HepG2 (cell line): ENCODE measurements around the gene ELF1. TPM values are rescaled to one million over a fixed set of nuclear protein-coding genes. Genes with fewer than 3 reads are reported as not detected.

Experiments used
- ATF1 ChIP-seq: IDR thresholded peaks from 2 replicates; pipeline ENCODE4 v1.6.1; 2016; ENCODE audit warnings: mild to moderate bottlenecking, control low read depth
- ZBTB21 ChIP-seq: sonication (generic); formaldehyde crosslinking; IDR thresholded peaks from 2 replicates; pipeline ENCODE4 v1.4.0; 2020; ENCODE audit warnings: missing genetic modification reagents
- ZNF451 ChIP-seq: sonication (generic); formaldehyde crosslinking; IDR thresholded peaks from 2 replicates; pipeline ENCODE4 v1.5.0; 2020; ENCODE audit warnings: mild to moderate bottlenecking, missing genetic modification reagents
- ZNF777 ChIP-seq: sonication (generic); formaldehyde crosslinking; IDR thresholded peaks from 2 replicates; pipeline ENCODE4 v1.4.0; 2020; ENCODE audit warnings: missing genetic modification reagents
- polyA plus RNA-seq, 8 experiments: library from polyadenylated mRNA; depleted of rRNA in 3 of 8; stranded (reverse) in 7 of 8; unstranded in 1 of 8; fragments of >200 nt; fragmentation: Illumina TruSeq in 4 of 8; extraction: Trizol in 4 of 8; gene quantifications; 2 replicates each; pipeline versions ENCODE4 v1.2.1 to v1.2.3, GENCODE V29; 2011 to 2016; ENCODE audit warnings: low read depth in 4 of 8, missing spikeins in 1 of 8, mixed read lengths in 1 of 8; ENCODE audit not compliant: insufficient read depth in 1 of 8
- total RNA-seq, 5 experiments: library from RNA; depleted of rRNA; stranded (reverse); fragments of >200 nt; fragmentation: Illumina TruSeq; extraction: Trizol; gene quantifications; 2 replicates each; pipeline ENCODE4 v1.2.3, GENCODE V29; 2016; ENCODE audit warnings: low read depth in 1 of 5
- TF ChIP-seq, protein P1 (sequence below): sonication (generic); formaldehyde crosslinking; IDR thresholded peaks from 2 replicates; pipeline ENCODE4 v1.4.0; 2020; ENCODE audit warnings: missing genetic modification reagents
- TF ChIP-seq, protein P2 (sequence below), 2 experiments: fragments of 450-650 bp in 1 of 2; sonication (generic) in 1 of 2; formaldehyde crosslinking in 1 of 2; IDR thresholded peaks; 2 replicates each; pipeline versions ENCODE4 v1.6.1 to v1.8.0; 2016 to 2022; ENCODE audit warnings: antibody characterized with exemption in 1 of 2, mild to moderate bottlenecking in 1 of 2, missing genetic modification reagents in 1 of 2
- TF ChIP-seq, protein P3 (sequence below): sonication (generic); formaldehyde crosslinking; IDR thresholded peaks from 2 replicates; pipeline ENCODE4 v1.5.0; 2020; ENCODE audit warnings: mild to moderate bottlenecking, missing genetic modification reagents, borderline replicate concordance

ELF1 gene
- total and polyA plus RNA-seq, 2 of the 13 experiments (the other 11 are each of a cell fraction or from before 2014, with no cell fraction given) = 24.6 to 71.5 TPM

DNA sequence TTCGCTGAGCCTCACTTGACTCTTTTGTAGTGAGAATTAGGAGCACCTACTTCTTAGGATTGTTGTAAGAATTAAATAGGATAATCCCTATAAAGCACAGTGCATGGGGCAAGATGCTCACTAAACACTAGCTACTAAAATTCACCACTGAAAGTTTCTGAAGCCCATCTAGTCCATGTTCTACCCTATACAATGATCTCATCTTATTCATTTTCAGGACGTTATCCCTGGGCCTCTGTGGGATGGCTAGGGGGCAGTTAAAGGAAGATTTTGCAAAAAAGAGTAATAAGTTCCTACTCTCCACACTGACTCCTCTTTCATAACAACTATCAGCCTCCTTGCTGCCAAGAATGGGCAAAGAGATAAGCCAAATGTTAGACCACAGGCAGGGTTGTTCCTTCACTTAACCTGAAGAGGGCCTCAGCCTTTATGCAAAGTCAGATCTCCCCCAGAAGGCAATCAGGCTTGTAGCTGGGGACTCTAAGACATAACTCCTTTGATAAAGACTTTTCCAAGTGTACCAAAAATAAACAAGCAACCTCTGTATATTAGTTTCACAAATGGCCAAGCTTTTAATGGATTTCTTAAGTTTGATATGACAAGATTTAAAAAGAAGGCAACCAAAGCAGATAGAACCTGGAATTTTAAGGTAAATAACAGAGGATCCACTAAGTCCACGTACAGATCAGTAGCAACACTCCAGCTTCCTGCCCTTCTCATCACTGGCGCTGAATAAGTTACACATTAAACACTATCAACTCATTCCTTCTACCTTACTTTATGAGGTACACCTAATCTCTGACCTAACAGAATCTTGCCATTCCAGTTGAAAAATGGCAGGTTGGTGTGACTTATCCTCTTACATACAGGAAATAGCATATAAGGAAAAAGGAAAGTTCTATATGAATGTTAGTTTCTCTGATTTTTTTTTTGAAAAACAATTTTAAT lies 44.4 kb downstream of the ELF1 start (continued):
- TF ChIP-seq, protein P1, sequence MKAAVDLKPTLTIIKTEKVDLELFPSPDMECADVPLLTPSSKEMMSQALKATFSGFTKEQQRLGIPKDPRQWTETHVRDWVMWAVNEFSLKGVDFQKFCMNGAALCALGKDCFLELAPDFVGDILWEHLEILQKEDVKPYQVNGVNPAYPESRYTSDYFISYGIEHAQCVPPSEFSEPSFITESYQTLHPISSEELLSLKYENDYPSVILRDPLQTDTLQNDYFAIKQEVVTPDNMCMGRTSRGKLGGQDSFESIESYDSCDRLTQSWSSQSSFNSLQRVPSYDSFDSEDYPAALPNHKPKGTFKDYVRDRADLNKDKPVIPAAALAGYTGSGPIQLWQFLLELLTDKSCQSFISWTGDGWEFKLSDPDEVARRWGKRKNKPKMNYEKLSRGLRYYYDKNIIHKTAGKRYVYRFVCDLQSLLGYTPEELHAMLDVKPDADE (CRISPR knock-in tag) = no peak
- TF ChIP-seq ZNF451 (CRISPR knock-in tag) = no peak
- TF ChIP-seq, protein P2, sequence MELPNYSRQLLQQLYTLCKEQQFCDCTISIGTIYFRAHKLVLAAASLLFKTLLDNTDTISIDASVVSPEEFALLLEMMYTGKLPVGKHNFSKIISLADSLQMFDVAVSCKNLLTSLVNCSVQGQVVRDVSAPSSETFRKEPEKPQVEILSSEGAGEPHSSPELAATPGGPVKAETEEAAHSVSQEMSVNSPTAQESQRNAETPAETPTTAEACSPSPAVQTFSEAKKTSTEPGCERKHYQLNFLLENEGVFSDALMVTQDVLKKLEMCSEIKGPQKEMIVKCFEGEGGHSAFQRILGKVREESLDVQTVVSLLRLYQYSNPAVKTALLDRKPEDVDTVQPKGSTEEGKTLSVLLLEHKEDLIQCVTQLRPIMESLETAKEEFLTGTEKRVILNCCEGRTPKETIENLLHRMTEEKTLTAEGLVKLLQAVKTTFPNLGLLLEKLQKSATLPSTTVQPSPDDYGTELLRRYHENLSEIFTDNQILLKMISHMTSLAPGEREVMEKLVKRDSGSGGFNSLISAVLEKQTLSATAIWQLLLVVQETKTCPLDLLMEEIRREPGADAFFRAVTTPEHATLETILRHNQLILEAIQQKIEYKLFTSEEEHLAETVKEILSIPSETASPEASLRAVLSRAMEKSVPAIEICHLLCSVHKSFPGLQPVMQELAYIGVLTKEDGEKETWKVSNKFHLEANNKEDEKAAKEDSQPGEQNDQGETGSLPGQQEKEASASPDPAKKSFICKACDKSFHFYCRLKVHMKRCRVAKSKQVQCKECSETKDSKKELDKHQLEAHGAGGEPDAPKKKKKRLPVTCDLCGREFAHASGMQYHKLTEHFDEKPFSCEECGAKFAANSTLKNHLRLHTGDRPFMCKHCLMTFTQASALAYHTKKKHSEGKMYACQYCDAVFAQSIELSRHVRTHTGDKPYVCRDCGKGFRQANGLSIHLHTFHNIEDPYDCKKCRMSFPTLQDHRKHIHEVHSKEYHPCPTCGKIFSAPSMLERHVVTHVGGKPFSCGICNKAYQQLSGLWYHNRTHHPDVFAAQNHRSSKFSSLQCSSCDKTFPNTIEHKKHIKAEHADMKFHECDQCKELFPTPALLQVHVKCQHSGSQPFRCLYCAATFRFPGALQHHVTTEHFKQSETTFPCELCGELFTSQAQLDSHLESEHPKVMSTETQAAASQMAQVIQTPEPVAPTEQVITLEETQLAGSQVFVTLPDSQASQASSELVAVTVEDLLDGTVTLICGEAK (IDR thresholded peaks at IDR 0.05) = no peak
- TF ChIP-seq, protein P2 (CRISPR knock-in tag; IDR thresholded peaks at IDR 0.05) = no peak
- TF ChIP-seq ZNF777 (CRISPR knock-in tag) = no peak
- TF ChIP-seq ATF1 (CRISPR knock-in tag) = no peak
- TF ChIP-seq ZBTB21 = no peak
- TF ChIP-seq, protein P3, sequence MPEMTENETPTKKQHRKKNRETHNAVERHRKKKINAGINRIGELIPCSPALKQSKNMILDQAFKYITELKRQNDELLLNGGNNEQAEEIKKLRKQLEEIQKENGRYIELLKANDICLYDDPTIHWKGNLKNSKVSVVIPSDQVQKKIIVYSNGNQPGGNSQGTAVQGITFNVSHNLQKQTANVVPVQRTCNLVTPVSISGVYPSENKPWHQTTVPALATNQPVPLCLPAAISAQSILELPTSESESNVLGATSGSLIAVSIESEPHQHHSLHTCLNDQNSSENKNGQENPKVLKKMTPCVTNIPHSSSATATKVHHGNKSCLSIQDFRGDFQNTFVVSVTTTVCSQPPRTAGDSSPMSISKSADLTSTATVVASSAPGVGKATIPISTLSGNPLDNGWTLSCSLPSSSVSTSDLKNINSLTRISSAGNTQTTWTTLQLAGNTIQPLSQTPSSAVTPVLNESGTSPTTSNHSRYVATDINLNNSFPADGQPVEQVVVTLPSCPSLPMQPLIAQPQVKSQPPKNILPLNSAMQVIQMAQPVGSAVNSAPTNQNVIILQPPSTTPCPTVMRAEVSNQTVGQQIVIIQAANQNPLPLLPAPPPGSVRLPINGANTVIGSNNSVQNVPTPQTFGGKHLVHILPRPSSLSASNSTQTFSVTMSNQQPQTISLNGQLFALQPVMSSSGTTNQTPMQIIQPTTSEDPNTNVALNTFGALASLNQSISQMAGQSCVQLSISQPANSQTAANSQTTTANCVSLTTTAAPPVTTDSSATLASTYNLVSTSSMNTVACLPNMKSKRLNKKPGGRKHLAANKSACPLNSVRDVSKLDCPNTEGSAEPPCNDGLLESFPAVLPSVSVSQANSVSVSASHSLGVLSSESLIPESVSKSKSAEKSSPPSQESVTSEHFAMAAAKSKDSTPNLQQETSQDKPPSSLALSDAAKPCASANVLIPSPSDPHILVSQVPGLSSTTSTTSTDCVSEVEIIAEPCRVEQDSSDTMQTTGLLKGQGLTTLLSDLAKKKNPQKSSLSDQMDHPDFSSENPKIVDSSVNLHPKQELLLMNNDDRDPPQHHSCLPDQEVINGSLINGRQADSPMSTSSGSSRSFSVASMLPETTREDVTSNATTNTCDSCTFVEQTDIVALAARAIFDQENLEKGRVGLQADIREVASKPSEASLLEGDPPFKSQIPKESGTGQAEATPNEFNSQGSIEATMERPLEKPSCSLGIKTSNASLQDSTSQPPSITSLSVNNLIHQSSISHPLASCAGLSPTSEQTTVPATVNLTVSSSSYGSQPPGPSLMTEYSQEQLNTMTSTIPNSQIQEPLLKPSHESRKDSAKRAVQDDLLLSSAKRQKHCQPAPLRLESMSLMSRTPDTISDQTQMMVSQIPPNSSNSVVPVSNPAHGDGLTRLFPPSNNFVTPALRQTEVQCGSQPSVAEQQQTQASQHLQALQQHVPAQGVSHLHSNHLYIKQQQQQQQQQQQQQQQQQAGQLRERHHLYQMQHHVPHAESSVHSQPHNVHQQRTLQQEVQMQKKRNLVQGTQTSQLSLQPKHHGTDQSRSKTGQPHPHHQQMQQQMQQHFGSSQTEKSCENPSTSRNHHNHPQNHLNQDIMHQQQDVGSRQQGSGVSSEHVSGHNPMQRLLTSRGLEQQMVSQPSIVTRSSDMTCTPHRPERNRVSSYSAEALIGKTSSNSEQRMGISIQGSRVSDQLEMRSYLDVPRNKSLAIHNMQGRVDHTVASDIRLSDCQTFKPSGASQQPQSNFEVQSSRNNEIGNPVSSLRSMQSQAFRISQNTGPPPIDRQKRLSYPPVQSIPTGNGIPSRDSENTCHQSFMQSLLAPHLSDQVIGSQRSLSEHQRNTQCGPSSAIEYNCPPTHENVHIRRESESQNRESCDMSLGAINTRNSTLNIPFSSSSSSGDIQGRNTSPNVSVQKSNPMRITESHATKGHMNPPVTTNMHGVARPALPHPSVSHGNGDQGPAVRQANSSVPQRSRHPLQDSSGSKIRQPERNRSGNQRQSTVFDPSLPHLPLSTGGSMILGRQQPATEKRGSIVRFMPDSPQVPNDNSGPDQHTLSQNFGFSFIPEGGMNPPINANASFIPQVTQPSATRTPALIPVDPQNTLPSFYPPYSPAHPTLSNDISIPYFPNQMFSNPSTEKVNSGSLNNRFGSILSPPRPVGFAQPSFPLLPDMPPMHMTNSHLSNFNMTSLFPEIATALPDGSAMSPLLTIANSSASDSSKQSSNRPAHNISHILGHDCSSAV = no peak
